Measurements from ENCODE around the gene GNG12.
"Not testable (repeated sequence)": the region's sequence is repeated elsewhere in the genome, so short reads cannot be mapped to it uniquely, and the experiment has no call there.

- not testable (repeated sequence) for TF ChIP-seq ZNF70, RARB (CRISPR knock-in tag; IDR thresholded peaks at IDR 0.05)
Measured at GRCh38 chr1:67657152-67657551, 176.1 kb downstream of the GNG12 start.
